SU-DHL-6 (cell line): ENCODE measurements around the gene CYBA.

ENCODE experiments used
- H2AFZ ChIP-seq: fragments of 200-600 bp; sonication (generic); 2 replicates; pipeline ENCODE4 v1.6.1; 2014; ENCODE audit warnings: low read depth, mild to moderate bottlenecking, moderate library complexity, mixed read lengths, antibody characterized with exemption, low read length; ENCODE audit not compliant: severe bottlenecking
- H3F3A ChIP-seq: fragments of 200-600 bp; shearing (Covaris generic); 2 replicates; pipeline ENCODE4 v1.6.0; 2016; ENCODE audit warnings: antibody characterized with exemption, mild to moderate bottlenecking; ENCODE audit not compliant: insufficient read depth
- H3K27ac ChIP-seq: fragments of 200-600 bp; sonication (generic); 2 replicates; pipeline ENCODE4 v1.5.1; 2016; ENCODE audit warnings: low read depth, mild to moderate bottlenecking, low read length, moderate library complexity, mixed read lengths
- H3K27me3 ChIP-seq: fragments of 200-600 bp; sonication (generic), shearing (Covaris generic); 2 replicates; pipeline ENCODE4 v1.6.0; 2014; ENCODE audit warnings: mild to moderate bottlenecking, low read length
- H3K36me3 ChIP-seq: fragments of 200-600 bp; sonication (generic); 2 replicates; pipeline ENCODE4 v1.6.1; 2014; ENCODE audit warnings: mild to moderate bottlenecking, low read length, mixed read lengths
- H3K4me2 ChIP-seq: fragments of 300-600, 200-600 bp; shearing (Covaris generic), sonication (generic); 2 replicates; pipeline ENCODE4 v1.6.0; 2014; ENCODE audit warnings: low read length, low read depth, mild to moderate bottlenecking; ENCODE audit not compliant: poor library complexity, severe bottlenecking
- H3K4me3 ChIP-seq: fragments of 200-600 bp; sonication (generic); 2 replicates; pipeline ENCODE4 v1.5.1; 2014; ENCODE audit warnings: antibody characterized with exemption, low read length, mild to moderate bottlenecking, mixed read lengths; ENCODE audit not compliant: insufficient read depth, poor library complexity, severe bottlenecking
- H3K79me2 ChIP-seq: fragments of 200-600 bp; sonication (generic); 2 replicates; pipeline ENCODE4 v1.6.1; 2014; ENCODE audit warnings: mild to moderate bottlenecking, low read length, moderate library complexity; ENCODE audit not compliant: insufficient read depth
- H3K9ac ChIP-seq: fragments of 200-600 bp; sonication (generic); 2 replicates; pipeline ENCODE4 v1.7.0; 2014; ENCODE audit warnings: mild to moderate bottlenecking, low read length
- H3K9me2 ChIP-seq: fragments of 200-600 bp; sonication (generic); replicated peaks from 2 replicates; pipeline ENCODE4 v1.6.1; 2014; ENCODE audit warnings: low read length; ENCODE audit not compliant: insufficient read depth
- H3K9me3 ChIP-seq: fragments of 200-600 bp; sonication (generic); 2 replicates; pipeline ENCODE4 v1.6.1; 2014; ENCODE audit warnings: low read length, mixed read lengths; ENCODE audit not compliant: insufficient read depth
- H4K20me1 ChIP-seq: fragments of 200-600 bp; sonication (generic); 2 replicates; pipeline ENCODE4 v1.6.1; 2014; ENCODE audit warnings: low read depth, mild to moderate bottlenecking, antibody characterized with exemption, low read length, moderate library complexity, mixed read lengths
- CTCF ChIP-seq: fragments of 200-600 bp; sonication (generic); IDR thresholded peaks from one replicate; pipeline ENCODE4 v1.5.1; 2017; ENCODE audit warnings: antibody characterized with exemption, mild to moderate bottlenecking, low read length, moderate library complexity; ENCODE audit not compliant: insufficient read depth, poor library complexity, severe bottlenecking
- EZH2phosphoT487 ChIP-seq: fragments of 200-600 bp; sonication (generic), shearing (Covaris generic); conservative IDR thresholded peaks from 2 replicates; pipeline ENCODE4 v1.6.1; 2018; ENCODE audit warnings: mild to moderate bottlenecking, antibody characterized with exemption, low read length, moderate library complexity, mixed read lengths

CYBA gene

DNA sequence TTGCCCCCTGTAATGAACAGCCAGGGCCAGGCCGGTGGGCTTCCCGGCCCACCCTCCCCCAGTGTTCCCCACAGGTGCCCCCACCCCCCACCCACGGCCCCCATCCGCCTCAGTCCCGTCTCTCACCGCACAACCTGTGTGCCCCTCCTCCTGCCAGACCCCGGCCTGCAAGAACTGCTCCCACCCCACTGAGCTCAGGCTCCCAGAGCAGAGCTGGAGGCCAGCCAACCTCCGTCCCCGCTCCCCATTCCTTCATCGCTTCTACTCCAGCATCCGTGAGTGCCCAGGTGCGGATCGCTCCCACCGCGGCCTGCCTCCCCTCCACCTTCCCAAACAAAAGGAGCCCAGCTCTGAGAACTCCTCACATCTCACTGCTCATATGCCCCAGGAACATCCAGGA lies 7.9 kb upstream of the CYBA start:
- no peak overlapping the region for H3K27ac ChIP-seq

DNA sequence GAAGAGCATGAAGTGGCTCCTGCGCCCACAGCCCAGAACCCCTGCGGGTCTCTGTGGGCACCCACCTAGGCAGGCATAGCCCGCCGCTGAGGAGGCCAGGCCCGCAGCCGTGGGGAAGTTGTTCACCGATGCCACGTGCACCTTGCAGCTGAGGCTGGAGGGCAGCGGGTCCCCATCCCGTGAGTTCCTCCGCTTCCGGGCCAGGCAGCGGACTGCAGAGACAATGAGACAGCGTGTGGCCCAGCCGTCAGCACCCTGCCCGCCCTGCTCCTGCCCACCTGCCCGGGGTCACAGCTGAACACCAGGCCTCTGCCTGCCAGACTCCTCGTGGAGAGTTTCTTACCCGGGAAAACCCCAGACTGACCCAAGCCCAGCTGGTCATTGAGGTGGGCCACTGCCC lies 6.5 kb upstream of the CYBA start:
- Histone ChIP-seq H3F3A (peaks cover 11% of the 10 kb centered on the region), H3K27ac (no peak overlapping the region), H3K9ac (no peak overlapping the region), H4K20me1 (0 out of 2 replicates have a peak, but pooled peaks cover 2% of the 10 kb centered on the region), H3K4me2 (no peak overlapping the region), H3K36me3 (no peaks in the 10 kb centered on the region), H3K27me3 (no peaks in the 10 kb centered on the region), H3K4me3 (no peak overlapping the region), H3K9me2 (no peaks in the 10 kb centered on the region), H3K9me3 (no peaks in the 10 kb centered on the region), H2AFZ (no peak overlapping the region), H3K79me2 (peaks cover 32% of the 10 kb centered on the region)
- TF ChIP-seq CTCF (no peak), EZH2phosphoT487 (no peak)

More for the DNA sequence above, 7.9 kb upstream of the CYBA start:
- H3K4me2 ChIP-seq: no peak overlapping the region
- no peak overlapping the region for H3K4me3 ChIP-seq
- H3K9me2 ChIP-seq: no peaks in the 10 kb centered on the region
- H4K20me1 ChIP-seq: 0 out of 2 replicates have a peak, but pooled peaks cover 2% of the 10 kb centered on the region
- no peaks in the 10 kb centered on the region for H3K27me3 ChIP-seq
- H3K9ac ChIP-seq: no peak overlapping the region
- TF ChIP-seq CTCF: no peak
- no peak for TF ChIP-seq EZH2phosphoT487
- peaks cover 11% of the 10 kb centered on the region for H3F3A ChIP-seq
- peaks cover 36% of the 10 kb centered on the region for H3K79me2 ChIP-seq
- H2AFZ ChIP-seq: no peak overlapping the region
- H3K36me3 ChIP-seq: no peaks in the 10 kb centered on the region
- no peaks in the 10 kb centered on the region for H3K9me3 ChIP-seq

DNA sequence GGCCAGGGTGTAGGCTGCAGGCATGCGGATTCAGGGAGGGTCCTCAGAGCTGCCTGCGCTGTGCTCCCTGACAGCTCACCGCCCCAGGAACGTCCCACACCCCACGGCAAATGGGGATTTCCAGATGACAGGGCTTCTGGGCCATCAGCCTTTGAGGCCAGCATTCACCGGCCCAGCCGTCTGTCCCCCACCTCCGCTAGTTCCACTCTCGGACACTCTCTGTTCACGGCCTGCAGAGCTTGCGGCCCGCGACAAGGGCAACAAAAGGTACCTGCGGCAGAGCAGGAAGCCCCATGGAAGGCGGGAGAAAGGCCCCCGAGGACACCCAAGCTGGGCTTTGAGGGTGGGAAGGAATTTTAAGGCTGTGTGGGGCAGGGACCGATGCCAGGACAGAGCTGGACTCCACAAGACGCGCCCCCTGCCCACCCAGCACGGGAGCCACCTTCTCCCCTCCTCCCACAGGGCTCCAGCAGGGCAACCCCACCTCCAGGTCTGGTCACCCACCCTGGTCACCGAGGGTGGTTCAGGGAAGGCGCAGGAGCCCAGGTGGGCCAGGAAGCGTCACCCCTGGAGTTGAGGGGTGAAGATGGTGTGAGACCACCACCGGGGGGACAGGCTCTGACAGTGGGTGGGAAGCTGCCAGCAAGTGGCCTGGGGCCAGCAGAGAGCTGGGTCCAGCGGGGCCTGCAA lies 5.6 kb upstream of the CYBA start:
- no peaks in the 10 kb centered on the region for H3K27me3 ChIP-seq
- no peak overlapping the region for H3K4me3 ChIP-seq
- no peaks in the 10 kb centered on the region for H3K9me3 ChIP-seq
- no peak overlapping the region for H3K9ac ChIP-seq
- 0 out of 2 replicates have a peak, but pooled peaks cover 2% of the 10 kb centered on the region for H4K20me1 ChIP-seq
- H3K79me2 ChIP-seq: peaks cover 24% of the 10 kb centered on the region
- H3K36me3 ChIP-seq: no peaks in the 10 kb centered on the region
- H3K9me2 ChIP-seq: no peaks in the 10 kb centered on the region
- TF ChIP-seq CTCF: no peak
- no peak overlapping the region for H3K27ac ChIP-seq
- peaks cover 5% of the 10 kb centered on the region for H3F3A ChIP-seq
- H3K4me2 ChIP-seq: no peak overlapping the region
- no peak overlapping the region for H2AFZ ChIP-seq
